ENCODE results near the gene CHCHD6. TPM values are rescaled to one million over a fixed set of nuclear protein-coding genes. Genes with fewer than 3 reads are reported as not detected.

Gene CHCHD6
- total RNA-seq, 4 donors from 2014 or later = 30.3 to 46.5 (median 33.6) TPM

DNA sequence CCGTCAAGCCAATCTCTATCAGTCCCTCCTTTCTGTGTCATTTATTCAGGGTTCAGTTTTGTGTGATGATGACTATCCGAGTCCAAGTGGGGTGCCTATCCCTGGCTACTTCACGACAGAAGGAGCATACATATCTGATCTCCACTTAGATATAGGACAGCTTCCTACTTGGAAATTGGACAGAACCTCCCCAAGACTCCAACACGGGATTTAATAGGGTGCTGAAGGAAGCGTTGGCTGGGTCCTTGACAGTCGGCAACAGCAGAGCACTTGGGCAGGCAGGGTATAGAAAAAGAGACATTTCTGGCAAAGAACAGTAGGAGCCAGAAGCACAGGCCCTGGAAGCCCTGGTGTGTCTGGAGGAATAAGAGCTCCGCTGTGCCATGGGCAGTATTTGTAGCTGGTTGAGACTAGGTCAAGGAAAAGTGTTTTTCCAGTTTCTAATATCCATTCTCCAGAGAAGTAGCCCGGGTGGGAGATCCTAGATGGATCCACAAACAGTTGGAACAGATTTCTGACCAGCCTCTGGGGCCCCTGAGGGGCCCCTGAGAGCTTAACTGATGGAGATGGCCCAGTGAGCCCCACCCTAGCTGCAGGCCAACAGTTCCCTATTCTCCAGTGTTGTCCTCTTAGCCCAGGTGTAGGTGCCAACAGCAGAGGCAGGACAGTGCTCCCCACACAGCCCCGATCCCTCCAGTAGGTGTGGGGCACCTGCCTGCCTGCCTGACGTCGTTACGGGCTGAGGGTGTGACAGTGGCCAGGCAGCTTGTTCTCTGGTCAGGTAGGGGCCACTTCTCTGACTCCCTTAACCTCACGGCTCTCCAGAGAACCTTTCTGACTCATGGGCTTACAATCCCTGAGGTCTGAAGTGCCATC is 130.8 kb downstream of the CHCHD6 start:
- TF ChIP-seq EP300 (IDR thresholded peaks at IDR 0.05) (no peak), POLR2A (IDR thresholded peaks at IDR 0.05) (no peak)
- TF ChIP-seq, protein P1, sequence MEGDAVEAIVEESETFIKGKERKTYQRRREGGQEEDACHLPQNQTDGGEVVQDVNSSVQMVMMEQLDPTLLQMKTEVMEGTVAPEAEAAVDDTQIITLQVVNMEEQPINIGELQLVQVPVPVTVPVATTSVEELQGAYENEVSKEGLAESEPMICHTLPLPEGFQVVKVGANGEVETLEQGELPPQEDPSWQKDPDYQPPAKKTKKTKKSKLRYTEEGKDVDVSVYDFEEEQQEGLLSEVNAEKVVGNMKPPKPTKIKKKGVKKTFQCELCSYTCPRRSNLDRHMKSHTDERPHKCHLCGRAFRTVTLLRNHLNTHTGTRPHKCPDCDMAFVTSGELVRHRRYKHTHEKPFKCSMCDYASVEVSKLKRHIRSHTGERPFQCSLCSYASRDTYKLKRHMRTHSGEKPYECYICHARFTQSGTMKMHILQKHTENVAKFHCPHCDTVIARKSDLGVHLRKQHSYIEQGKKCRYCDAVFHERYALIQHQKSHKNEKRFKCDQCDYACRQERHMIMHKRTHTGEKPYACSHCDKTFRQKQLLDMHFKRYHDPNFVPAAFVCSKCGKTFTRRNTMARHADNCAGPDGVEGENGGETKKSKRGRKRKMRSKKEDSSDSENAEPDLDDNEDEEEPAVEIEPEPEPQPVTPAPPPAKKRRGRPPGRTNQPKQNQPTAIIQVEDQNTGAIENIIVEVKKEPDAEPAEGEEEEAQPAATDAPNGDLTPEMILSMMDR (IDR thresholded peaks at IDR 0.05) = no peak
- H3K27me3 ChIP-seq = no peaks in the 10 kb centered on the region
- H3K4me3 ChIP-seq = no peak overlapping the region
- no peak for DNase-seq (ENCODE audit: low spot score in 2 of 2)
- H3K9me3 ChIP-seq = no peaks in the 10 kb centered on the region
- H3K27ac ChIP-seq = no peak overlapping the region
- WGBS, 2 donors = 86 to 93% methylated on average over 11 to 12 of the region's 13 CpGs
- H3K36me3 ChIP-seq = peaks cover 0 to 9% (median 0%) of the 10 kb centered on the region in 3 donors
- H3K4me1 ChIP-seq = peaks cover 0 to 2% (median 0%) of the 10 kb centered on the region in 4 donors

DNA sequence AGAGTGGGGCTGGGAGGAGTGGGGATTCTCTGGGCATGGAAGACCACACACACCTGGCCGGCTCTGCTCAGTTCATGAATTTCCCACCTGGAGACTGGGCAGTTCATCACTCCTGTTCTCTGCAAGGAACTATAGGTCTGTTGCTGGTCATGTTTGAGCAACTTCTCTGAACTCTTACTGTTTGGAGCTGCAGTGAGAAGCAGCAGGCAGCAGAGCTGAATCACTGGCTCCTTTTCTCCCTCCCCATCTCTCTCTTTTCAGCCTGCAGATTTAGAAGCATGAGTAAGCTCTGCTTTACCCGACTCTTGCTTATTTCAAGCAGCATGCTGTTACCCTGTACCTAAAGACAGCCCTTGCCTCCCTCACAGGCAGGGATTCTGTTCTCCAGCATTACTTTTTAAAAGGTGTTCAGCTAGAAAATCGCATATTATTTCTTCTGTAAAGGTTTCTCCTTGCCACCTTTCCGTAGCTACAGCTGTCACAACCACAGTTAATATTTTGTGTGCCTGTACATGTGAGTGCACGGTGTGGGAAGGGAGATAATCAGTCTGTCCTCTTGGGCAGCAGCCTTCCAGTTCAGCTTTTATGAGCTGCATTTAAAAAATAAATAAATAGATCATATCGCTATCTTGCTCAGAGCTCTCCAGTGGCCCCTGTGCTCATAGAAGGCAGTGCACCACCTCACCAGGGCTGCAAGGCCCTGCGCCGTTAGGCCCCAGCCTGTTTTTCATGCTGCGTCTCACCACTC is 131.6 kb downstream of the CHCHD6 start:
- Histone ChIP-seq H3K27me3 (no peaks in the 10 kb centered on the region), H3K4me1 (peaks cover 0 to 2% (median 0%) of the 10 kb centered on the region in 4 donors), H3K36me3 (peaks cover 0 to 9% (median 0%) of the 10 kb centered on the region in 3 donors), H3K4me3 (no peak overlapping the region), H3K27ac (no peak overlapping the region), H3K9me3 (no peaks in the 10 kb centered on the region)
- TF ChIP-seq, protein P1 (IDR thresholded peaks at IDR 0.05) = no peak
- TF ChIP-seq POLR2A (IDR thresholded peaks at IDR 0.05) (no peak), EP300 (IDR thresholded peaks at IDR 0.05) (no peak)
- 77 to 80% methylated on average over 9 of the region's 9 CpGs for whole genome bisulfite sequencing, 2 donors
- DNase-seq (ENCODE audit: low spot score in 2 of 2) = no peak

- peaks cover 0 to 2% (median 0%) of the 10 kb centered on the region in 4 donors for H3K4me1 ChIP-seq
- H3K36me3 ChIP-seq = peaks cover 0 to 9% (median 0%) of the 10 kb centered on the region in 3 donors
- no peak overlapping the region for H3K27ac ChIP-seq
- no peaks in the 10 kb centered on the region for H3K9me3 ChIP-seq
- TF ChIP-seq POLR2A (IDR thresholded peaks at IDR 0.05) = no peak
- TF ChIP-seq EP300 (IDR thresholded peaks at IDR 0.05) = no peak
- no peak for DNase-seq (ENCODE audit: low spot score in 2 of 2)
- no peaks in the 10 kb centered on the region for H3K27me3 ChIP-seq
- WGBS, 2 donors = 90 to 91% methylated on average over 10 of the region's 10 CpGs
- H3K4me3 ChIP-seq = no peak overlapping the region
Observed at GRCh38 chr3:126836220-126836860, 132.3 kb downstream of the CHCHD6 start.

DNA sequence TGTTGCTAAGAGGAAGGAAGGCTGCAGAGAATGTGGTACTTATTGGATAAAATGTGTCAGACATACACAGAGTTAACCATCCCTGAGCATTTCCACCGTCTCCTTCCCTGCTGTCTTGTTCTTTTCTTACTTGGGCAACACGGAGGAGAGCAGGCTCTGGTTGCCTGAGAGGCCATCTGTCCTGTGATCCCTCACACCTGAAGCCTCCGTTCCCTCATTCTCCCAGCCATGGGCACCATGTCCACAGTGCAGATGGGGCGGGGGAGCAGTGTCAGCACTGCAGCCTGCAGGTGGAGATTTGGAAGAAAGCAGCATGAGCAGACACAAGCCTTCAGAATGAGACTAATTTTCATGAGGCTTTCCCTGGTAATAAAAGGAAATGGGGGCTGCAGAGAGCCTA is 133.7 kb downstream of the CHCHD6 start:
- H3K36me3 ChIP-seq = peaks cover 0 to 9% (median 0%) of the 10 kb centered on the region in 3 donors
- H3K27me3 ChIP-seq = no peaks in the 10 kb centered on the region
- no peaks in the 10 kb centered on the region for H3K4me1 ChIP-seq
- 78 to 80% methylated on average over 4 of the region's 4 CpGs for WGBS, 2 donors
- H3K9me3 ChIP-seq = no peaks in the 10 kb centered on the region
- no peak overlapping the region for H3K4me3 ChIP-seq
- no peak overlapping the region for H3K27ac ChIP-seq
- DNase-seq (ENCODE audit: low spot score in 2 of 2) = no peak
- no peak for TF ChIP-seq POLR2A (IDR thresholded peaks at IDR 0.05)
- no peak for TF ChIP-seq EP300 (IDR thresholded peaks at IDR 0.05)
- TF ChIP-seq, protein P1 (IDR thresholded peaks at IDR 0.05) = no peak

DNA sequence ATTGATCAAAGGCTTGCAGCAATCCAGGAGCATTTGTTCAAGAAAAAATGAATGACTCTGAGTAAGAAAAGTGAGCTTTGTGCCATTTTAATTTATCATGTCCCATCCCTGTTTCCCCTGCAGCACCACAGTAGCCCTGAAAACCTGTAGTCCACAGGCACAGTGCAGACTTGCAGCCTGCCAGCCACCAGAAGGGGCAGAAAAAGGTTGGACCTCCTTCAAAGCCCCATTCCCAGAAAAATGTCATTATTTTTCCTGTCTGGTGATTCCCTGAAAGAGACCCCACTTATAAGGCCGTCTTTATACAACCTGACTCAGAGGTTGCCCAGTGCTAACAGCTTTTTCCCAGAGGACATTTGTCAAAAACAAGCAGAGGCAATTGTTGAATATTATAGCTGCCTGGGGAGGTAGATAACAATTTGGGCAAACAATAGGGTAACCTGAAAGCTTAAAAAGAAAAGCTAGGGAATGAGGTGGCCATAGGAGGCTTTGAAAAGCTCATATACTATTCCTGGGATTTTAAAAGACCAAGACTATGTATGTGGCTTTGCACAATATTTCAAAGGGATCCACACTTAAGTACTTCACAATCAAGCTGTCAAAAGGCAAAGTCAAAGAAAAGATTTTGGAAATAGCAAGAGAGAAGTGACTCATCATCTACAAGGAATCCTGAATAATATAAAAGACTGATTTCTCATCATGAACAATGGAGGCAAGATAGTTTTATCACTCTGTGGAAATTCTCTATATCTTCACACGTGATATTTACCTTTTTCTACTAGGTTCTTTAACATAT is 142.1 kb downstream of the CHCHD6 start:
- no peak for DNase-seq (ENCODE audit: low spot score in 2 of 2)
- H3K4me1 ChIP-seq = no peaks in the 10 kb centered on the region
- no peak overlapping the region for H3K4me3 ChIP-seq
- no peak overlapping the region for H3K27ac ChIP-seq
- TF ChIP-seq POLR2A (IDR thresholded peaks at IDR 0.05) = no peak
- TF ChIP-seq EP300 (IDR thresholded peaks at IDR 0.05) = no peak
- TF ChIP-seq, protein P1 (IDR thresholded peaks at IDR 0.05) = no peak
- no peaks in the 10 kb centered on the region for H3K36me3 ChIP-seq
- no peaks in the 10 kb centered on the region for H3K9me3 ChIP-seq
- 78 to 91% methylated on average over 2 of the region's 2 CpGs for WGBS, 2 donors
- H3K27me3 ChIP-seq = no peaks in the 10 kb centered on the region
